HepG2 (cell line): ENCODE results near the gene ENPP1. TPM values are rescaled to one million over a fixed set of nuclear protein-coding genes. Genes with fewer than 3 reads are reported as not detected.

Source experiments
- ATAC-seq: fragments of 200-7000 bp; cut with Tn5 transposase; 3 replicates; pipeline ENCODE4 v1.9.1; 2020; ENCODE audit warnings: mild to moderate bottlenecking, moderate library complexity
- BruUV-seq: library from RNA; stranded (reverse); fragments of 400-500 nt; replicated peaks from 2 replicates; lab custom pipeline; 2021; lab: Mats Ljungman, UMichigan
- CTCF ChIA-PET: fragments of 300-600 bp; formaldehyde crosslinking; extraction: SDS; loops from one replicate; lab custom pipeline; 2021; ENCODE audit warnings: low total read pairs, inconsistent platforms, low intra/inter-chr PET ratio; lab: Yijun Ruan, JAX
- POLR2A ChIA-PET: fragments of 350-600 bp; sonication (Branson Sonifier 250); formaldehyde crosslinking; loops from one replicate; lab custom pipeline; 2020; ENCODE audit warnings: antibody characterized with exemption, inconsistent platforms; lab: Yijun Ruan, JAX
- DNase-seq: peaks from one replicate; pipeline ENCODE4 v3.0.0-alpha.2; 2015; ENCODE audit warnings: low spot score
- FAIRE-seq: peaks from 3 replicates; lab custom pipeline; 2011; peaks lifted over from hg19 to GRCh38; lab: Jason Lieb, UNC
- H2AFZ ChIP-seq: one replicate; pipeline ENCODE4 v1.6.1; 2011; ENCODE audit warnings: low read length, inconsistent platforms
- H3K27ac ChIP-seq: fragments of 300-600 bp; 3 replicates; pipeline ENCODE4 v1.8.0; 2011; ENCODE audit warnings: mixed run types, mild to moderate bottlenecking, mixed read lengths, low read length, inconsistent platforms; ENCODE audit not compliant: insufficient read depth; ENCODE audit errors: extremely low read length
- H3K27me3 ChIP-seq, 2 experiments: fragments of 200-600 bp in 1 of 2; 2 replicates in 1 of 2; 3 replicates in 1 of 2; pipeline versions ENCODE4 v1.6.0 to v1.8.0; 2011; ENCODE audit warnings: low read length in 2 of 2, mild to moderate bottlenecking in 2 of 2, moderate library complexity in 2 of 2, inconsistent platforms in 1 of 2; ENCODE audit not compliant: insufficient read depth in 2 of 2, control insufficient read depth in 1 of 2
- H3K36me3 ChIP-seq, 2 experiments: fragments of 200-600 bp in 1 of 2; replicated peaks in 1 of 2; 2 replicates in 1 of 2; 3 replicates in 1 of 2; pipeline versions ENCODE4 v1.5.1 to v1.8.0; 2011; ENCODE audit warnings: low read length in 2 of 2, inconsistent platforms in 1 of 2; ENCODE audit not compliant: insufficient read depth in 2 of 2, control insufficient read depth in 1 of 2
- H3K4me1 ChIP-seq: 2 replicates; pipeline ENCODE4 v1.5.1; 2012; ENCODE audit warnings: low read length, inconsistent platforms; ENCODE audit not compliant: insufficient read depth
- H3K4me2 ChIP-seq: 2 replicates; pipeline ENCODE4 v1.6.0; 2011; ENCODE audit warnings: low read depth, low read length, inconsistent platforms
- H3K4me3 ChIP-seq, 3 experiments: fragments of 200-600 bp in 1 of 3; sonication (generic), shearing (Covaris generic) in 1 of 3; replicated peaks in 1 of 3; 2 replicates each; pipeline ENCODE4 v1.5.1; 2011 to 2016; ENCODE audit warnings: low read length in 3 of 3, inconsistent platforms in 2 of 3, low read depth in 2 of 3, mild to moderate bottlenecking in 2 of 3, control low read depth in 1 of 3, mixed read lengths in 1 of 3; ENCODE audit not compliant: insufficient read depth in 1 of 3
- H3K79me2 ChIP-seq: one replicate; pipeline ENCODE4 v1.6.1; 2011; ENCODE audit warnings: low read length, inconsistent platforms; ENCODE audit not compliant: insufficient read depth
- H3K9ac ChIP-seq: 2 replicates; pipeline ENCODE4 v1.6.0; 2011; ENCODE audit warnings: mild to moderate bottlenecking, low read depth, low read length, inconsistent platforms; ENCODE audit not compliant: insufficient read depth
- H3K9me3 ChIP-seq: 2 replicates; pipeline ENCODE4 v1.5.1; 2012; ENCODE audit warnings: mild to moderate bottlenecking, low read length
- H4K20me1 ChIP-seq: 2 replicates; pipeline ENCODE4 v1.6.0; 2011; ENCODE audit warnings: inconsistent platforms, mild to moderate bottlenecking, low read length, moderate library complexity; ENCODE audit not compliant: insufficient read depth
- ATF7 ChIP-seq, 2 experiments: fragments of 450-650 bp in 1 of 2; sonication (generic) in 1 of 2; formaldehyde crosslinking in 1 of 2; IDR thresholded peaks; 2 replicates each; pipeline versions ENCODE4 v1.4.0 to v1.6.1; 2016 to 2020; ENCODE audit warnings: antibody characterized with exemption in 1 of 2, mild to moderate bottlenecking in 1 of 2, missing genetic modification reagents in 1 of 2
- CBX1 ChIP-seq: IDR thresholded peaks from one replicate; pipeline ENCODE4 v1.6.1; 2016; ENCODE audit warnings: antibody characterized with exemption, low read depth
- KLF11 ChIP-seq: IDR thresholded peaks from 2 replicates; pipeline ENCODE4 v1.6.1; 2016; ENCODE audit warnings: missing compliant biosample characterization
- PHF20 ChIP-seq: sonication (generic); formaldehyde crosslinking; IDR thresholded peaks from 2 replicates; pipeline ENCODE4 v1.5.0; 2020; ENCODE audit warnings: mild to moderate bottlenecking, missing genetic modification reagents
- ZMYM2 ChIP-seq: sonication (generic); formaldehyde crosslinking; IDR thresholded peaks from 2 replicates; pipeline ENCODE4 v1.8.0; 2022; ENCODE audit warnings: mild to moderate bottlenecking, missing genetic modification reagents
- ZNF841 ChIP-seq: sonication (generic); formaldehyde crosslinking; IDR thresholded peaks from 2 replicates; pipeline ENCODE4 v1.8.1; 2023; ENCODE audit warnings: missing genetic modification reagents, borderline replicate concordance
- WGBS: methylation state at CpG from one replicate; pipeline ENCODE4 v1.1.6; 2017; ENCODE audit warnings: low lambda C conversion rate; 5-methylcytosine and 5-hydroxymethylcytosine counted together
- in situ Hi-C: cut with HindIII; loops from 2 replicates; pipeline ENCODE4 v1.10.0; 2017; ENCODE audit warnings: low pct_unique_long_range_greater_than_20kb; ENCODE audit not compliant: extremely low pct_ligation_motif_present
- intact Hi-C: fragments of 100-400 bp; cut with micrococcal nuclease; formaldehyde crosslinking; loops from one replicate; pipeline ENCODE4 v1.10.0; 2022; ENCODE audit not compliant: unreplicated experiment
- polyA plus RNA-seq, 8 experiments: library from polyadenylated mRNA; depleted of rRNA in 3 of 8; stranded (reverse) in 7 of 8; unstranded in 1 of 8; fragments of >200 nt; fragmentation: Illumina TruSeq in 4 of 8; extraction: Trizol in 4 of 8; gene quantifications; 2 replicates each; pipeline versions ENCODE4 v1.2.1 to v1.2.3, GENCODE V29; 2011 to 2016; ENCODE audit warnings: low read depth in 4 of 8, missing spikeins in 1 of 8, mixed read lengths in 1 of 8; ENCODE audit not compliant: insufficient read depth in 1 of 8
- total RNA-seq, 5 experiments: library from RNA; depleted of rRNA; stranded (reverse); fragments of >200 nt; fragmentation: Illumina TruSeq; extraction: Trizol; gene quantifications; 2 replicates each; pipeline ENCODE4 v1.2.3, GENCODE V29; 2016; ENCODE audit warnings: low read depth in 1 of 5
- TF ChIP-seq, protein P1 (sequence below): sonication (generic); formaldehyde crosslinking; IDR thresholded peaks from 2 replicates; pipeline ENCODE4 v1.5.0; 2020; ENCODE audit warnings: missing genetic modification reagents

Gene ENPP1
- total and polyA plus RNA-seq, 2 of the 13 experiments (the other 11 are each of a cell fraction or from before 2014, with no cell fraction given): 56.5 to 160 TPM

DNA sequence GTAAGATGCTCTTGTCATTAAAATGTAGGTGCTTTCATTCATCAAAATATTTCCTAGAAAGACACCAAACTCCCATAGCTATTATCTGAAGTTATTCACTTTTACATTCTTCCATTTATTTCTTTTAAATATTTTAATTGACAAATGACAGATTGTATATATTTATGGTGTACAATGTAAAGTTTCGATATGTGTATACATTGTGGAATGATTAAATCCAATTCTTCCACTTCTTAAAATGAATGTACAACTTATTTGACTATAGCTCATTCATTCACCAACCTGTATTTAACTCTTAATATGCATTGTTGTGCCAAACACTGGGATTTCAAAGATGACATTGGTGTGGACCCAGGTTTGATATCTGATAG lies 102.4 kb downstream of the ENPP1 start:
- peaks cover 13% of the 10 kb centered on the region for H3K4me1 ChIP-seq
- no peak overlapping the region for H3K4me2 ChIP-seq
- in situ Hi-C loops: loop anchor here (5.0 kb wide), 1 partner anchor 218 kb away; no protein-coding TSS in a partner anchor
- DNase-seq (no peak), FAIRE-seq (no peak), ATAC-seq (no peak)
- CTCF ChIA-PET: interaction anchor here (2.8 kb wide), 1 partner anchor 215 kb away, joined by 35 read pairs; no protein-coding TSS in a partner anchor
- H2AFZ ChIP-seq: no peak overlapping the region
- no peak overlapping the region for H3K9ac ChIP-seq
- no peaks in the 10 kb centered on the region for H4K20me1 ChIP-seq
- 85% methylated on average over 1 of the region's 1 CpG for WGBS
- no peaks in the 10 kb centered on the region for H3K79me2 ChIP-seq
- TF ChIP-seq CBX1 (no peak), ZMYM2 (CRISPR knock-in tag) (no peak), KLF11 (CRISPR knock-in tag) (no peak), ZNF841 (CRISPR knock-in tag) (no peak)
- TF ChIP-seq, protein P1, sequence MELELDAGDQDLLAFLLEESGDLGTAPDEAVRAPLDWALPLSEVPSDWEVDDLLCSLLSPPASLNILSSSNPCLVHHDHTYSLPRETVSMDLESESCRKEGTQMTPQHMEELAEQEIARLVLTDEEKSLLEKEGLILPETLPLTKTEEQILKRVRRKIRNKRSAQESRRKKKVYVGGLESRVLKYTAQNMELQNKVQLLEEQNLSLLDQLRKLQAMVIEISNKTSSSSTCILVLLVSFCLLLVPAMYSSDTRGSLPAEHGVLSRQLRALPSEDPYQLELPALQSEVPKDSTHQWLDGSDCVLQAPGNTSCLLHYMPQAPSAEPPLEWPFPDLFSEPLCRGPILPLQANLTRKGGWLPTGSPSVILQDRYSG (CRISPR knock-in tag): peak; percentile 35; the same call in 1 of the 2 replicates
- no peaks in the 10 kb centered on the region for H3K36me3 ChIP-seq
- POLR2A ChIA-PET: interaction anchor here (0.9 to 1.6 kb wide), 4 partner anchors 14 to 127 kb away, joined by 3 to 6 read pairs (median 4); partner anchors contain the start of gene ENPP1
- no peak overlapping the region for H3K27ac ChIP-seq
- H3K9me3 ChIP-seq: no peaks in the 10 kb centered on the region
- no peak overlapping the region for H3K4me3 ChIP-seq
- intact Hi-C loops: loop anchor here (1.0 to 2.0 kb wide), 5 partner anchors 14 to 217 kb away; partner anchors contain the start of gene ENPP1
- BruUV-seq: no TSS peak
- no peaks in the 10 kb centered on the region for H3K27me3 ChIP-seq

DNA sequence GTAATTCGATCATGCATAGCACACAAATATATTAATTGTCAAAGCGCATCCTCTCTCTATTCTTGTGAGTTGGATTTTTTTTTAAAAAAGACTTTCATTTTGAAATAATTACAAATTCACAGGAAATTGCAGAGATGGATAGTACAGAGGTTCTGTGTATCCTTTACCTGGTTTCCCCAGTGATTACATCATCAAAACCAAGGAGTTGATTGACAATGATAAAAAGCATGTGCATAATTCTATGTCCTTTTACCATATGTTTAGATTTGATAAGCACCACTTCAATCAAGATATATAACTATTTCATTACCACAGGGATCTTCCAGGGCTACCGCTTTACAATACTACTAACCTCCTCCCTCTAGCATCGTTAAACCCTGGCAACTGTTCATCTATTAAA lies 103.1 kb downstream of the ENPP1 start:
- CTCF ChIA-PET: interaction anchor here (2.8 kb wide), 1 partner anchor 216 kb away, joined by 35 read pairs; no protein-coding TSS in a partner anchor

More for the DNA sequence above, 103.1 kb downstream of the ENPP1 start:
- H2AFZ ChIP-seq: no peak overlapping the region
- H3K79me2 ChIP-seq: no peaks in the 10 kb centered on the region
- POLR2A ChIA-PET: no interaction called here
- intact Hi-C loops: loop anchor here (1.0 to 2.0 kb wide), 5 partner anchors 15 to 218 kb away; partner anchors contain the start of gene ENPP1
- no peaks in the 10 kb centered on the region for H3K9me3 ChIP-seq
- in situ Hi-C loops: loop anchor here (5.0 kb wide), 1 partner anchor 219 kb away; no protein-coding TSS in a partner anchor
- TF ChIP-seq PHF20 (CRISPR knock-in tag): no peak
- TF ChIP-seq ATF7 (IDR thresholded peaks at IDR 0.05): peak; percentile 70
- no peak for TF ChIP-seq ATF7 (CRISPR knock-in tag; IDR thresholded peaks at IDR 0.05)
- no peaks in the 10 kb centered on the region for H4K20me1 ChIP-seq
- WGBS: 26% methylated on average over 4 of the region's 4 CpGs
- H3K27me3 ChIP-seq: no peaks in the 10 kb centered on the region
- no peaks in the 10 kb centered on the region for H3K36me3 ChIP-seq
- DNase-seq (no peak), FAIRE-seq (no peak), ATAC-seq (no peak)
- no peak overlapping the region for H3K27ac ChIP-seq
- peaks cover 17% of the 10 kb centered on the region for H3K4me1 ChIP-seq
- no peak overlapping the region for H3K9ac ChIP-seq
- H3K4me2 ChIP-seq: no peak overlapping the region
- BruUV-seq: no TSS peak
- no peak overlapping the region for H3K4me3 ChIP-seq
